Upper lobe of left lung (tissue), 6 donors: ENCODE measurements around the gene AFP. TPM values are rescaled to one million over a fixed set of nuclear protein-coding genes. Genes with fewer than 3 reads are reported as not detected.

Source experiments
- ATAC-seq, 2 donors: fragments of 200-7000 bp; cut with Tn5 transposase; one replicate each; pipeline ENCODE4 v1.9.1; 2022; ENCODE audit warnings: mild to moderate bottlenecking in 2 of 2, moderate library complexity in 2 of 2; ENCODE audit not compliant: low FRiP score in 2 of 2
- DNase-seq, 2 donors: peaks; one replicate each; pipeline ENCODE4 v3.0.0-alpha.2; 2019 to 2020
- H3K27ac ChIP-seq, 4 donors: fragments of 200-600 bp; sonication (generic); one replicate each; pipeline ENCODE4 v1.5.1; 2016 to 2019
- H3K27me3 ChIP-seq, 4 donors: fragments of 200-600 bp; sonication (generic); one replicate each; pipeline ENCODE4 v1.5.1; 2017 to 2019
- H3K36me3 ChIP-seq, 4 donors: fragments of 200-600 bp; sonication (generic); one replicate each; pipeline ENCODE4 v1.5.1; 2016 to 2019
- H3K4me1 ChIP-seq, 4 donors: fragments of 200-600 bp; sonication (generic); one replicate each; pipeline ENCODE4 v1.5.1; 2018 to 2019
- H3K4me3 ChIP-seq, 4 donors: fragments of 200-600 bp; sonication (generic); one replicate each; pipeline ENCODE4 v1.5.1; 2017 to 2019; ENCODE audit warnings: mild to moderate bottlenecking in 2 of 4, moderate library complexity in 1 of 4
- H3K9me3 ChIP-seq, 4 donors: fragments of 200-600 bp; sonication (generic); one replicate each; pipeline ENCODE4 v1.5.1; 2018 to 2019
- CTCF ChIP-seq, 6 experiments: fragments of 450-650 bp in 4 of 6; fragments of 200-600 bp in 2 of 6; sonication (generic) in 2 of 6; IDR thresholded peaks; one replicate each; pipeline ENCODE4 v1.5.1; 2016 to 2019; ENCODE audit warnings: antibody characterized with exemption in 6 of 6
- EP300 ChIP-seq, 4 donors: sonication (generic); formaldehyde crosslinking; IDR thresholded peaks; one replicate each; pipeline ENCODE4 v1.5.1; 2017; ENCODE audit warnings: antibody characterized with exemption in 4 of 4, control low read depth in 2 of 4
- POLR2A ChIP-seq, 4 donors: fragments of 450-650 bp; IDR thresholded peaks; one replicate each; pipeline ENCODE4 v1.5.1; 2016 to 2017; ENCODE audit warnings: antibody characterized with exemption in 4 of 4, mild to moderate bottlenecking in 2 of 4
- POLR2AphosphoS5 ChIP-seq, 2 donors: sonication (generic); formaldehyde crosslinking; IDR thresholded peaks; one replicate each; pipeline ENCODE4 v1.5.1; 2017; ENCODE audit warnings: antibody characterized with exemption in 2 of 2
- WGBS, 2 donors: methylation state at CpG; one replicate each; pipeline ENCODE4 v1.1.5; 2017 to 2018; 5-methylcytosine and 5-hydroxymethylcytosine counted together
- total RNA-seq, 6 donors: library from RNA; depleted of rRNA in 4 of 6; stranded (reverse); fragments of >200 nt in 4 of 6; gene quantifications; one replicate each; pipeline versions ENCODE4 v1.1.0 to v1.2.1, GENCODE V29; 2016 to 2021
- donor health status: DM: no; HTN: no; CAD: no; lungs with moderate emphysema.
- donor health status: DM: no; HTN: yes; CAD: no; lungs with severe emphysema.

The AFP gene
- total RNA-seq, 6 donors from 2014 or later: 1.2 to 2.9 TPM; not detected in 4

GRCh38 chr4:73451404-73451803 is 15.4 kb downstream of the AFP start:
- DNase-seq: no peak
- WGBS, 2 donors: 66 to 80% methylated on average over 3 of the region's 3 CpGs
- H3K27ac ChIP-seq: no peak overlapping the region

DNA sequence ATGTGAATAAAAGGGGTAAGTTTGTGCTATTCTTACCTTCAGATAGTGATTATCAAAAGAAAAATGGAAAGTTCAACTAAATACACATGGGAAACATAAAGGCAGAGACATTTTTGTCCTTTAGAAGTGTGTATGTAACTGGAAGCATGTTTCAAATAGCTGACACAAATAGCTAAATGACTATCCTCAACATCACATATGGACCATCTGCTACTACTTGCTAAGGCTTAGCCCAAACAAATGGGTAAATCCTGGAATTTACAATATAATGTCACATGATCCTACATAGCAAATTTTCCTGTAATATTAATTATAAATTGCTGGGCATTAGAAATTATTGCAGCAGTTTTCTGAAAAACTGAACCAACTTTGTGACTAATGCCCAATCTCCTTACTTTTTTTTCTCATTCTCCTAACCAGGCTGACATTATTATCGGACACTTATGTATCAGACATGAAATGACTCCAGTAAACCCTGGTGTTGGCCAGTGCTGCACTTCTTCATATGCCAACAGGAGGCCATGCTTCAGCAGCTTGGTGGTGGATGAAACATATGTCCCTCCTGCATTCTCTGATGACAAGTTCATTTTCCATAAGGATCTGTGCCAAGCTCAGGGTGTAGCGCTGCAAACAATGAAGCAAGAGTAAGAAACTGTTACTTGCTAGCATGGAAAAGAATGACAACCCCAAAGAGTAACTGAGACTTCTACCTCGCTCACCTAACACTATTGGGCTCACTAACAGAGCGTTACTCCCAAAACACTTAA is 16.1 kb downstream of the AFP start:
- H3K4me1 ChIP-seq: no peaks in the 10 kb centered on the region
- DNase-seq: no peak
- no peak overlapping the region for H3K4me3 ChIP-seq
- H3K27ac ChIP-seq: no peak overlapping the region
- H3K36me3 ChIP-seq: no peaks in the 10 kb centered on the region
- TF ChIP-seq POLR2AphosphoS5 (IDR thresholded peaks at IDR 0.05): no peak
- TF ChIP-seq CTCF (IDR thresholded peaks at IDR 0.05): no peak
- TF ChIP-seq EP300 (IDR thresholded peaks at IDR 0.05): no peak
- no peak for TF ChIP-seq POLR2A (IDR thresholded peaks at IDR 0.05)
- no peak for ATAC-seq
- no peaks in the 10 kb centered on the region for H3K27me3 ChIP-seq
- 83 to 91% methylated on average over 4 of the region's 4 CpGs for WGBS, 2 donors
- no peaks in the 10 kb centered on the region for H3K9me3 ChIP-seq

More at GRCh38 chr4:73451404-73451803, 15.4 kb downstream of the AFP start:
- Histone ChIP-seq H3K4me1 (no peaks in the 10 kb centered on the region), H3K36me3 (no peaks in the 10 kb centered on the region), H3K9me3 (no peaks in the 10 kb centered on the region), H3K4me3 (no peak overlapping the region), H3K27me3 (no peaks in the 10 kb centered on the region)
- ATAC-seq: peak in 1 of 2 donors; percentile 57
- no peak for TF ChIP-seq EP300 (IDR thresholded peaks at IDR 0.05)

GRCh38 chr4:73452953-73453700 is 17.1 kb downstream of the AFP start:
- Histone ChIP-seq H3K4me1 (no peaks in the 10 kb centered on the region), H3K4me3 (no peak overlapping the region), H3K27me3 (no peaks in the 10 kb centered on the region), H3K9me3 (no peaks in the 10 kb centered on the region), H3K27ac (no peak overlapping the region), H3K36me3 (no peaks in the 10 kb centered on the region)
- DNase-seq (no peak), ATAC-seq (no peak)
- TF ChIP-seq CTCF (IDR thresholded peaks at IDR 0.05) (no peak), EP300 (IDR thresholded peaks at IDR 0.05) (no peak), POLR2AphosphoS5 (IDR thresholded peaks at IDR 0.05) (no peak), POLR2A (IDR thresholded peaks at IDR 0.05) (no peak)
- WGBS, 2 donors: 58 to 68% methylated on average over 2 of the region's 2 CpGs

- no peak overlapping the region for H3K4me3 ChIP-seq
- H3K27me3 ChIP-seq: no peaks in the 10 kb centered on the region
- DNase-seq: no peak
- H3K36me3 ChIP-seq: no peaks in the 10 kb centered on the region
- no peaks in the 10 kb centered on the region for H3K9me3 ChIP-seq
- H3K4me1 ChIP-seq: no peaks in the 10 kb centered on the region
- no peak for ATAC-seq
- TF ChIP-seq POLR2A (IDR thresholded peaks at IDR 0.05) (no peak), CTCF (IDR thresholded peaks at IDR 0.05) (no peak), POLR2AphosphoS5 (IDR thresholded peaks at IDR 0.05) (no peak), EP300 (IDR thresholded peaks at IDR 0.05) (no peak)
- H3K27ac ChIP-seq: no peak overlapping the region
These were observed 17.6 kb downstream of the AFP start for GRCh38 chr4:73453701-73454005.

DNA sequence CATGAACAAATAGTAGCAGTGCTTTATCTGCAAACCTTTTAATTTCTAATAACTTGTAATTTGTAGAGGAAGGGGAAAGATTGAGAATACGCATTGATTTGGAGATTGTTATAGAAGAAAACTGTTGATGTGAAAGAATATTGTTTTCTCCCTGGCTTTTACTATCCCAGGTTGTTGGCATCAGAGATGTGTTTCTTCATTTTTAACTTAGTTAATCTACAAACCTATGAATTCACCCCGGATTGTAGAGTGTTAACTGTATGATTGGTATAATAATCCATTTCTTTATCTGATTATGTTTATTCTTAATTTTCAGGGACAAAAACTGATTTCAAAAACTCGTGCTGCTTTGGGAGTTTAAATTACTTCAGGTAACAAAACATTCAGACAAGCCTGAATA is 18.9 kb downstream of the AFP start:
- no peaks in the 10 kb centered on the region for H3K36me3 ChIP-seq
- ATAC-seq (no peak), DNase-seq (no peak)
- H3K4me3 ChIP-seq: no peak overlapping the region
- WGBS, 2 donors: 81 to 86% methylated on average over 3 of the region's 3 CpGs
- TF ChIP-seq POLR2A (IDR thresholded peaks at IDR 0.05) (no peak), EP300 (IDR thresholded peaks at IDR 0.05) (no peak), CTCF (IDR thresholded peaks at IDR 0.05) (no peak), POLR2AphosphoS5 (IDR thresholded peaks at IDR 0.05) (no peak)
- no peaks in the 10 kb centered on the region for H3K27me3 ChIP-seq
- H3K27ac ChIP-seq: no peak overlapping the region
- H3K9me3 ChIP-seq: no peaks in the 10 kb centered on the region
- no peaks in the 10 kb centered on the region for H3K4me1 ChIP-seq
